ENCODE measurements around the gene AP4S1.
"Not testable (repeated sequence)": the region's sequence is repeated elsewhere in the genome, so short reads cannot be mapped to it uniquely, and the experiment has no call there.

Gene AP4S1

DNA sequence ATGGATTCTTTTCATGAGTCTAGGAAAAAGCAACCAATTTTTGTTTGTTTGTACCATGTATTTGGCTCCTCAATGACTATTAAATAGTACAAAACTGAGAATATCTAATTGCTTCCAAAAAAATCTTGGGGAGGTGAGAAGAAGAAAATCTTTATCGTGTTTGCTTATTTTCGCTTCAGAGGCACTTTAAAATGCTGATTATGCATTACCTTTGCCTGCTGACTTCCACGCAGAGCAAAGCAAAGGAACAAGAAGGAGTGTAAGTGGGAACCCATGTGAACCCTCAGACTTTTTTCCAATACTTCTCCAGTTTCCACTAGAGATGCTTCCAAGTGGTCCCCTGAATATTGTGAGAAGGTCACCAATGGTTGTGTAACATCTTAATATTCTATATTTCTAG, 43.9 kb downstream of the AP4S1 start:
- DNase-seq = no peak
- in situ Hi-C loops (cut with HindIII; ENCODE audit: low pct_ligation_motif_present, low pct_unique_long_range_greater_than_20kb, low sequenced_read_pairs) = no loop called here

DNA sequence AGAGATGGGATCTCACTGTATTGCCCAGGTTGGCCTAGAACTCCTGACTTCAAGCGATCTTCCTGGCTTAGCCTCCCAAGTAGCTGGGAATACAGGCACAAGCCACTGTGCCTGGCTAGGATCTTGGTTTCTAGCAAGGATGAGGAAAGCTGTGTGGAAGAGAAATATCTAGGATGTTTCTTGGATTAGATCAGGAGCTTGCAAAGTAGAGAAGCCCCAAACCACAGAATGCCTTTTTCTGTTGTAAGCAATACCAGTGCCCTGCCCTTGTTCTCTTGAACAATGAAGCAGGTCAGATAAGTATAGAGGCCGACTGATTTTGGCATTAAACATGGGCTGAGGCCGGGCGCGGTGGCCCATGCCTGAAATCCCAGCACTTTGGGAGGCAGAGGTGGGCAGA, 45.0 kb downstream of the AP4S1 start:
- in situ Hi-C loops (cut with HindIII; ENCODE audit: low pct_ligation_motif_present, low pct_unique_long_range_greater_than_20kb, low sequenced_read_pairs) = no loop called here
- DNase-seq = peak; percentile 76

DNA sequence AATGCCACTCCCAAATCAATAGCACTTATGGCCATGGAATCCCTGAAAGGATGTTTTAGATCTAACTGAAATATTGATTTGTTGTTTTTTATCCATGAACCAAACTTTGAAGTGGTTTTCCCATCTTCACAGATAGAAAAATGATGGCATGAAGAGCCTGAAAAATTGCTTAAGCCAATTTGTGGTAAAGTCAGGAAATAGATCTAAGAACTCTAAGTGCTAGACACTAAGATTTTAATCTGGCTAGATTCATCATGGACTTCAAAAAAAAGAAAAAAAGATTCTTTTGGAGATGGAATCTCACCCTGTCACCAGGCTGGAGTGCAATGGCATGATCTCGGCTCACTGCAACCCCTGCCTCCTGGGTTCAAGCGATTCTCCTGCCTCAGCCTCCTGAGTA, 45.7 kb downstream of the AP4S1 start:
- in situ Hi-C loops (cut with HindIII; ENCODE audit: low pct_ligation_motif_present, low pct_unique_long_range_greater_than_20kb, low sequenced_read_pairs) = no loop called here

DNA sequence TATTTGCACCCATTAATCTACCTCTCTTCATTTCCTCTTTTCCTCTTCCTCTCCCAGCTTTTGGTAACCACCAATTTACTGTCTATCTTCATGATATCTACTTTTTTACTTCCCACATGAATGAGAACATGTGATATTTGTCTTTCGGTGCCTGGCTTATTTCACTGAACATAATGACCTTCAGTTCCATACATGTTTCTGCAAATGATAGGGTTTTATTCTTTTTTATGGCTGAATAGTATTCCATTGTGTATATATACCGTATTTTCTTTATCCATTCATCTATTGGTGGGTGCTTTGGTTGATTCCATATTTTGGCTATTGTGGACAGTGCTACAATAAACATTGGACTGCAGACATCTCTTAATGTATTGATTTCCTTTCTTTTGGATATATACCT, 49.7 kb downstream of the AP4S1 start:
- in situ Hi-C loops (cut with HindIII; ENCODE audit: low pct_ligation_motif_present, low pct_unique_long_range_greater_than_20kb, low sequenced_read_pairs) = no loop called here
- DNase-seq = no peak

More for the DNA sequence above, 45.7 kb downstream of the AP4S1 start:
- no peak for DNase-seq

DNA sequence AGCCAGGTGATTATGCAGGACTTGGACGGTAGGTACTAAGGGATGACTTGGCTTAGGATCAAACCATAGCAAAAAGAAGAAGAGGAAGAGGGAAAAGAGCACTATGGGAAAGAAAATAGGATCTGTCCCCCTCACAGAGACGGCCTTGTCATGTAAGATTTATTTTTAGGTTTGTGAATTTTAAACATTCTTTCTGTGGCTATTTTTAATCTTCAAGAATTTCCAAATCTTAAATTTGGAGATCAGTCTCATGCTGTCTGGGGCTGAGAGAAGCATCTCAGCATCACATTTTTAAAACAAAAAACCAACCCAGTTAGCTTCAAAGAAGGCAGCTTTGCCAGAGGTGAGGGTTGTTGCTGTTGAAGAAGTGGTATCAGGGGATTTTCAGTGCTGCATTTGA, 53.3 kb downstream of the AP4S1 start:
- no peak for DNase-seq
- in situ Hi-C loops (cut with HindIII; ENCODE audit: low pct_ligation_motif_present, low pct_unique_long_range_greater_than_20kb, low sequenced_read_pairs) = no loop called here

DNA sequence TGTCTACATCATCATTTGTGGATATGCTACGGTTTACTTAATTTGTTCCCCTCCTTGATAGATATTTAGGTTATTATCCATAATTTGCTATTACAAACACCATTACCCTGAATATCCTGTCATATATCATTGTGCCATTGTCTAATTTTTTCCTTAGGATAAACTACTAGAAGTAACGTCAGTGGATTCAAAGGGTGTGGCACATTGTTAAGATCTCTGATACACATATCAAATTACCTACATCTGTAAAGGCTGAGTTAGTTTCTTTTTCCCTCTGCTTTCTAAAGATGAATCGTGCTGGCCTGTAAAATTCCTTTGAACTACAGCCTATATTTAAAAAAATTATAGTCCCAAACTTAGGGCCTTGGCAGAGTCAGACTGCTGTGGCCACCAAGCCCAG, 54.6 kb downstream of the AP4S1 start:
- DNase-seq = no peak

DNA sequence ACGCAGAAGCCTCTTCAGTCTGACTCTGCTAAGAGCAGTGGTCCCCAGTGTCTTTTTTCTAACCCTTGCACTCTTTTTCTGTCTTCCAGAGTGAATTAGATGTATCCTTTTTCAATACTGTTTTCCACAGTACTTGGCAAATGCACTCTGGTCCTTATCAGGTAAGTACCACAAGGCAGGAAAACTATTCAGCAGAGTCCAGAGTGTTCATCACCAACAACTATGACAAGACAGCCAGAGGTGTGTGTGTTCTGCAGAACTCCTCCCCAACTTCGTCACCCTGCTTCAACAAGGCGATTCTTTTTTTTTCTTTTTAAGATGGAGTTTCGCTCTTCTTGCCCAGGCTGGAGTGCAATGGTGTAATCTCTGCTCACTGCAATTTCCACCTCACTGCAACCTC, 55.0 kb downstream of the AP4S1 start:
- in situ Hi-C loops (cut with HindIII; ENCODE audit: low pct_ligation_motif_present, low pct_unique_long_range_greater_than_20kb, low sequenced_read_pairs) = no loop called here

More for the DNA sequence above, 54.6 kb downstream of the AP4S1 start:
- in situ Hi-C loops (cut with HindIII; ENCODE audit: low pct_ligation_motif_present, low pct_unique_long_range_greater_than_20kb, low sequenced_read_pairs) = no loop called here

DNA sequence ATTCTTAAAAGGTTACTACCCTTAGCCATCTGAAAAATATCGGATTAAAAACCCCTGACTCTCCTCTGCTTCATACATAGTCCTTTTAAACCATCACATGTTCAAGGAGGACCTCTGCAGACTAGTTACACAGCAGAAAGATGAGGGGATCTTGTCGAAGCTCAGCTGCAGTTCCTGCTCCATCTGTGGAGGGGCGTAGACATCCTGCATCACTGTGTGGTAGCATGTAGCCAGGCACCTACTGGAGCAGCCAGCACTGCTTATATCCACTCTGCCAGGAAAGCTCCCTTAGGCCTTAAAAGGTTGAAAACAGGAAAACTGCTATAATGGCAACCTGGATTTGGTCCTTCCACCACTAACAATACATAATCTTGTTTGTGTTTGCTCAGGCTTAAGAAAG, 58.3 kb downstream of the AP4S1 start:
- in situ Hi-C loops (cut with HindIII; ENCODE audit: low pct_ligation_motif_present, low pct_unique_long_range_greater_than_20kb, low sequenced_read_pairs) = no loop called here
- no peak for DNase-seq

More for the DNA sequence above, 55.0 kb downstream of the AP4S1 start:
- no peak for DNase-seq

DNA sequence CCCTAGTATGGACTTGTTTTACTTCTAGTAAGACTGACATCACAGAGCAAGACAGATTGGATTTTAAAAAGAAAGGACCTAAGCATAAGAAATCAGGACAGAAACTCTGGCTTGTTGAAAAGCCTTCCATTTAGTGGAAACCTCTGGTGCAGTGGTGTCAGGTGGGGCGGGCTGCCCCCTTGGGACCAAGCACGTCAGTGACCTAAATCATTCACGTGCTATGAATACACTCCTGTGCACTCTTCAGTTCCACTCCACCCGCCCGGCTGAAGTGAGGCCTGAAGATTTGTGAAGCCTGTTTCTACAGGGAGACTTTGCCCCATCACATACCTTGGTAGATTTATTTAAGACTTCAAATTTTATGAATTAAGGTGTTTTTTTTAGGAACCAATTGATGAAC, 58.9 kb downstream of the AP4S1 start:
- in situ Hi-C loops (cut with HindIII; ENCODE audit: low pct_ligation_motif_present, low pct_unique_long_range_greater_than_20kb, low sequenced_read_pairs) = no loop called here
- no peak for DNase-seq

DNA sequence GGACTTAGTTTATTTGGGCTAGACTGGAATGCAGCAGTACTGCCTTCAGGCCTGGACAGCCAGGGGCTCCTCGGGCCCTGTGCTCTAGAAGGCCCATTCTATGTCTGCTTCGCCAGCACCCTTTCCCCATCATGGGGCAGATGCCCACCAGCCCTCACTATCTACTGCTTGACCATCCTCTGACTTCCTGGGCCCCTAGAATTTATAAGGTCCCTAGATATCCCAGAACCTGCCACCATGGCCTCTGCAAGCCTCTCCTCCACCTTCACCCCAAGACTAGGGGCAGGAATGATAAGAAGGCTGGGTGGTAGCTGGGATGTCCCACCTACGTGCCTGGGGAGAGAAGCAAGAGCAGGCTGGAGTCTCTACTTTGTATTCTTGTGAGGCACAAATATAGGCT, 59.6 kb downstream of the AP4S1 start:
- no peak for DNase-seq
- in situ Hi-C loops (cut with HindIII; ENCODE audit: low pct_ligation_motif_present, low pct_unique_long_range_greater_than_20kb, low sequenced_read_pairs) = no loop called here

DNA sequence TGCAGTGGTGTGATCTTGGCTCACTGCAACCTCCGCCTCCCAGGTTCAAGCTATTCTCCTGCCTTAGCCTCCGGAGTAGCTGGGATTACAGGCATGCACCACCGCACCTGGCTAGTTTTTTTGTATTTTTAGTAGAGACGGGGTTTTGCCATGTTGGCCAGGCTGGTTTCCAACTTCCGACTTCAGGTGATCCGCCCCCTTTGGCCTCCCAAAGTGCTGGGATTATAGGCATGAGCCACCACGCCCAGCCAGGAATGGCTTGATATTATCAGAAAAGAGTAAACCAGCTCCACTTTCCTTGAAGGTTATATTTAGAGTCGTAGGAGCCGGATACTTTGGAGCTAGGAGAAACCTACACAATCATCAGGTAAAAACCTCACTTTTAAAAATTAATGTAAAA, 61.0 kb downstream of the AP4S1 start:
- in situ Hi-C loops (cut with HindIII; ENCODE audit: low pct_ligation_motif_present, low pct_unique_long_range_greater_than_20kb, low sequenced_read_pairs) = not testable (repeated sequence)

DNA sequence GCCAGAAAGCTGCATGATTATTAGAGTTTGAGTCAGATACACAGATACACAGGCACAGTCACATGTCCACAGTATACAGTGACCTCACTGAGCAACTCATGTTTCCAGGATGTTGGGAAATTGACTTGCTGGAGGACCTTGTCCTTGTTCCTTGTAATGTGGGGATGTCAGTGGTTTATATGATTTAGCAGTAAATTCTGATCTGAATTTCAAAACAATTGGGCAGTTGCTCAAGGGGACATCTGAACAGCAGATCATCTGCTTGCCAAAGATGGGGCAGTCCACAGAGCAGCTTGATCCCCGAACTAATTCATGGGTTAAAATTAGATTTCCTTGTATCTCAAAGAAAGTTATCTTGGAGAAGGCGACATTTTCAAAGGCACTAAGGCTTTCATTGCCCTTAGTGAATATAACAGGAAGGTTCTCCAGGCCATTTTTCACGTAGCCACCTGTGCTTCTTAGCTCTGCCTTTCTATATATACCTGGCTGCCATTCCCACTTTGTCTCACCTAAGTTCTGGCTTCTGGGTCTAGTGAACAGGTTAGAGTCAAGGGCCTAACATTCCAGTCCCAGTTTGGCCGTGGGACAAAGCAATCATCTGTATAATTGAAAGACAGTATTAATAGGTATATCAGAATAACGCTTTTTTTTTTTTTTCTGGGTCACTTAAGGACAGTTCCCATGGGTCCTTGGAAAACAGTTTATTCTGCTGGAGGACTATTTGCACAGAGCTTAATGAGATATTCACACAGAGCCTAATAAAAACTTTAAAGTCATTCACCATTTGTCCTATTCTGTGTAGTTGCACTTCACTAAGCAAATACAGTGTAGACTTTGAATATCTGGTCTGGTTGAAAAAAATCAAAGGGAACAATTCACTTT, 65.7 kb downstream of the AP4S1 start:
- in situ Hi-C loops (cut with HindIII; ENCODE audit: low pct_ligation_motif_present, low pct_unique_long_range_greater_than_20kb, low sequenced_read_pairs) = no loop called here
- DNase-seq = peak; percentile 19

More for the DNA sequence above, 61.0 kb downstream of the AP4S1 start:
- not testable (repeated sequence) for DNase-seq

DNA sequence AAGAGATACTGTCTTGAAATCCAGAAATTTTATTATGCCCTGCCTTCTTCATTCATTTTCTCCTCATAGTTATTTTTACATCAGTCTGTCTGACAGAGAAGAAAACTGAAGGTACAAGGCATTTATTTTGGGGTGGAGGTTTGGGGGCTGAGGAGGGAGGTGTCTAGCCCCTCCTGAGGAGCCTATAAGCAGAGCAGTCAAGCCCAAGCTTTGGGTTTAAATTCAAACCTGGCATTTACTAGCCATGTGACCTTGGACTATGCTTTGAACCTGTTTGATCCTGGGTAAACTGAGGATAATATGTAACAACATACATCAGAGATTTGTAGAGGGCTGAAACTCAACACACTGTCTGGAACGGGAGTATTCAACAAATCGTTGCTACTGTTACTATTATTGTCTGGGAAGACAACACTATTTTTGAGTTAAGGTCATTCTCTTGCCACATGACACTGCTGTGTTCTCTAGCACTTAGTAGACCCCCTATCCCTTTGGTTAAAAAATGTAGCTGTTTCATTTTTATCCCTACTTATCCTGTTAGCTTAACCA, 66.8 kb downstream of the AP4S1 start:
- no peak for DNase-seq
- in situ Hi-C loops (cut with HindIII; ENCODE audit: low pct_ligation_motif_present, low pct_unique_long_range_greater_than_20kb, low sequenced_read_pairs) = no loop called here

DNA sequence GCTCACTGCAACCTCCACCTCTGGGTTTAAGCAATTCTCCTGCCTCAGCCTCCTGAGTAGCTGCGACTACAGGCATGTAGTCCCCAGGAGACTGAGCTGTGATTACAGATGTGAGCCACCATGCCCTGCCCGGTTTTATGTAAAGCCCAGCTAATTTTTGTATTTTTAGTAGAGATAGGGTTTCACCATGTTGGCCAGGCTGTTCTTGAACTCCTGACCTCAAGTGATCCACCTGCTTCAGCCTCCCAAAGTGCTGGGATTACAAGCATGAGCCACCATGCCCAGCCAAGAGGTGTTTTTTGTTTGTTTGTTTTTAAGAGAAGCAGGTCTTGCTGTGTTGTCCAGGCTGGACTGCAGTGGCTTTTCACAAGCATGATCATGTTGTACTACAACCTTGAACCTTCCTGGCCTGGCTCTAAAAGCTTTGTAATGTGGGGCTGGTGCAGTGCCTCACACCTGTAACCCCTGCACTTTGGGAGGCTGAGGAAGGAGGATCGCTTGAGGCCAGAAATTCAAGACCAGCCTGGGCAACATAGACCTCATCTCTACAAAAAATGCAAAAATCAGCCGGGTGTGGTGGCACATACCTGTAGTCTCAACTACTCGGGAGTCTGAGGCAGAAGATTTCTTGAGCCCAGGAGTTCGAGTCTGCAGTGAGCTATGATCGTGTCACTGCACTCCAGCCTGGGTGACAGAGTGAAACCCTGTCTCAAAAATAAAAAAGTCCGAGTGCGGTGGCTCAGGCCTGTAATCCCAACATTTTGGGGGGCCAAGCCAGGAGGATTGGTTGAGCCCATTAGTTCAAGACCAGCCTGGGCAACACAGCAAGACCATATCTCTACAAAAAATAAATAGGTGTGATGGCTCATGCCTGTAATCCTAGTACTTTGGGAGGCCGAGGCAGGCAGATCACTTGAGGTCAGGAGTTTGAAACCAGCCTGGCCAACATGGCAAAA, 68.7 kb downstream of the AP4S1 start:
- DNase-seq; in situ Hi-C loops (cut with HindIII; ENCODE audit: low pct_ligation_motif_present, low pct_unique_long_range_greater_than_20kb, low sequenced_read_pairs): not testable (repeated sequence)

DNA sequence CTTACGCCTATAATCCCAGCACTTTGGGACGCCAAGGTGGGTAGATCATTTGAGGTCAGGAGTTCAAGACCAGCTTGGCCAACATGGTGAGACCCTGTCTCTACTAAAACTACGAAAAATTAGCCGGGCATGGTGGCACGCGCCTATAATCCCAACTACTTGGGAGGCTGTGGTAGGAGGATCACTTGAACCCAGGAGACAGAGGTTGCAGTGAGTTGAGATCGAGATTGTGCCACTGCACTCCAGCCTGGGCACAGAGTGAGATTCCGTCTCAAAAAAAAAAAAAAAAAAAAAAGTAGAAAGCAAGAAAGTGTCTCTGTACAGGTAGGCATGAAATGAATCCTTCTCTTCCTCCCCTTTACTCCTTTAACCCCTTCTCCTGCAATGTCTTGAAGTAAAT, 70.4 kb downstream of the AP4S1 start:
- DNase-seq; in situ Hi-C loops (cut with HindIII; ENCODE audit: low pct_ligation_motif_present, low pct_unique_long_range_greater_than_20kb, low sequenced_read_pairs): not testable (repeated sequence)

DNA sequence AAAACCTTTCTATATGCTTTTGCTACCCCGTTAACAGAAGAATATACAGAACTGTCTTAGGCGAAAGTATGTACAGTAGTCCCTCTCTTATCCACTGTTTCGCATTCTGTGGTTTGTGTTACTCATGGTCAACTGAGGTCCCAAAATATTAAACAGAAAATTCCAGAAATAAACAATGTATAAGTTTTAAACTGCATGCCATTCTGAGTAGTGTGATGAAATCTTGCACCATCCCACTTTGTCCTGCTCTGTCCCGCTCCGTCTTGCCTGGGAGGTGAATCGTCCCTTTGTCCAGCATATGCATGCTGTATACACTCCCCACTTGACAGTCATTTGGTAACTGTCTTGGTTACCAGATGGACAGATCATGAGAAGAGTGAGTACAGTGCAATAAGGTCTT, 70.8 kb downstream of the AP4S1 start:
- DNase-seq = no peak
- in situ Hi-C loops (cut with HindIII; ENCODE audit: low pct_ligation_motif_present, low pct_unique_long_range_greater_than_20kb, low sequenced_read_pairs) = no loop called here

DNA sequence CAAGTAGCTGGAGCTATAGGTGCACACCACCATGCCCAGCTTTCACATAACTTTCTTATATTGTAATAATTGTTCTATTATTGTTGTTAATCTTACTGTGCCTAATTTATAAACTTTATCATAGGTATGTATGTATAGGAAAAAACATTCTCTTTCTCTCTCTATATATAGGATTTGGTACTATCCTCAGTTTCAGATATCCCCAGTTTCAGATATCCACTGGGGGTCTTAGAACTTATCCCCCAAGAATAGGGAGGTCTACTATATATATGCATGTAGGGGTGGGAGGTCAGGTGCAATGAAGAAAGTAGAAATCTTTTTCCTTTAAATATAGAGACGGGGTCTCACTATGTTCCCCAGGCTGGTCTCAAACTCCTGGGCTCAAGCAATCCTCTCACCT, 71.6 kb downstream of the AP4S1 start:
- in situ Hi-C loops (cut with HindIII; ENCODE audit: low pct_ligation_motif_present, low pct_unique_long_range_greater_than_20kb, low sequenced_read_pairs) = no loop called here
- no peak for DNase-seq

DNA sequence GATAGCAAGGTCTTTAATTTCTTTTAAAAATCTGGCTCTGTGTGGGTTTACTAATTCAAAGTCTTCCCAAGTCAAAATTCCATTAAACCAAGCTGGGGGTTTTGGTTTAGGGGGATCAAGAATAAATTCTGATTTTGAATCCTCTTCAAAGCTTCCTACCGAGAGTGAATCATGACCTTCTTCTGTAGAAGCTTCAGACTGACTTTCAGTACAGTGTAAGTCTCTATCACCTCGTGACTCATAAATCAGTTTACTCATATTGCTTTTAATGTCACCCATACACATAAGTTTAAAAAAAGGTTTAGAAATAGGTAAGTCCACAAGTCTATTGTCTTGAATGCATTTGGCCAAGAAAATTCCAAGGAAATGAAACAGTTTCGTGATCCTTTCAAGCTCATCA, 81.3 kb downstream of the AP4S1 start:
- DNase-seq = no peak
- in situ Hi-C loops (cut with HindIII; ENCODE audit: low pct_ligation_motif_present, low pct_unique_long_range_greater_than_20kb, low sequenced_read_pairs) = no loop called here

DNA sequence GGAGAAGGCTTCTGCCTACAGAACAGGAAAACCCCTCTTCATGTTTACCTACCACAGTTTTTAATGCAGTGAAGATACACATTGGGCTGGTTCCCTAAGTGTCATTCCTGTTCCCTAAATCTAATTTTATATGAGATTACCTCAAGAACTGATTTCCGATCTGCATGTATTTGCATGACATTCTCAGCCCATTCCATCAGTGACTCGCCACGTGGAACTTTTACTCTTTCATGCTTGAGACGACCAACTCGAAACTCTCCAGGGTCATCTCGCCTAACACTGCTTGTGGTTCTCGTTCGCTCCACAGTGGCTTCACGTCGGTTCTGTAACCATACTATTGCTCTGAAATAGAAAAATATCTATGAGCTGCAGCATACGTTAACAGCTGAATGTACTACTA, 83.8 kb downstream of the AP4S1 start:
- no peak for DNase-seq

More for the DNA sequence above, 83.8 kb downstream of the AP4S1 start:
- in situ Hi-C loops (cut with HindIII; ENCODE audit: low pct_ligation_motif_present, low pct_unique_long_range_greater_than_20kb, low sequenced_read_pairs) = no loop called here
